ENCODE data around the gene PDE4B.

DNA sequence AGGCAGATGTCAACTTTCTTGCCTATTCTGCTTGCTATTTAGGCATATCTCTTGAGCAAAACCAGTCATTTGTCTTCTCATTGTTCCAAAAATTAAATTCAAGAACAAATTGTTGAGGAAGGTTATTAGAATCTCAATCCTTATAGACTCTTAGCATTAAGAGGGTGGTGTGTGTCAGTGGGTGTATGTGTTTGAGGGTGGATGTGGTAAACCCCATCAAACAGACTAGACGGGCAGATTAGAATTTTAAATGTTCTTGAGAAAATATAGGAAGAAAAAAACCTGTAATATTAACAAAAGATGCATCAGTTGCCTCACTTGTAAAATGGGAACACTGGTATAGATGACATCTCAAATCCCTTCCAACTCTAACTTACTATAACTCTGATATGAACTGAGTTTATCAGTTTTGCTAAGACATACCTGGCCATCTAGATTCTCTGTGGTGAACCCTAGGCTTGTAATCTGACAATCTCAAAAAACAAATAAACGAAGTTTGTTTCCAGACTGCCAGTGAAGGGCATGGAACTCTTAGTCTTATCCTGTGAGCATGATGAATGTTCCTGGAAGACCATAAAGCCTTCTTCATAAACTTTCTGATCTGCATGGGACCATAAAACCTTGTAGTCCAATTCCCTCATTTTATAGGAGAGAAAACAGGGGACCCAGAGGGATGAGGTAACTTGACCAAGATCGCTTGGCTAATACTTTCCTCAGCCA, 564.9 kb downstream of the PDE4B start:
- TF ChIP-seq CTCF (IDR thresholded peaks at IDR 0.05) (no peak), POLR2A (IDR thresholded peaks at IDR 0.05) (no peak)
